Measurements from ENCODE around the gene NIPAL3.

Gene NIPAL3

GRCh38 chr1:24415334-24415909, at the start of gene NIPAL3:
NIPAL3 (plus strand) TSS chr1:24415802; CDS start chr1:24419548, 3,746 bp downstream.
- DNase-seq (ENCODE audit: low read depth in 2 of 2) = peak; percentile 94 to 98

GRCh38 chr1:24366707-24367106, 48.9 kb upstream of the NIPAL3 start:
- DNase-seq (ENCODE audit: low read depth in 2 of 2) = no peak

DNA sequence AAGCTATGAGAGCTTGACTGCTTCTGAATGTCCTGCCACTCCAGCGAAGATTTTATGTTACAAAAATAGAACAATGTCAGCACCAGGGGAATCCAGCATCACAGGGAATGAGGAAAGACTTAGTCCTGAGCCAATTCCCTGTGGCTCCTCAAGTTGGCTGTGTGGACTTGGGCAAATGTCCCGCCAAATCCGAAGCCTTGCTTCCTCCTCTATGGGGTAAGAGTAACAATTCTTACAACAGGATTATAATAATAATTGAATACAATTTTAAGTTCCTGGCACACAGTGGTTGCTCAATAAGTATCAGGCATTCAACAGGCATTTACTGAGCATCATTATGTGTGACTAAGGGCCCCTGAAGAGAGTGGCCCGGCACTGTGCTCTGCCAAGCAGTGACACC, 46.4 kb upstream of the NIPAL3 start:
- DNase-seq (ENCODE audit: low read depth in 2 of 2) = no peak

DNA sequence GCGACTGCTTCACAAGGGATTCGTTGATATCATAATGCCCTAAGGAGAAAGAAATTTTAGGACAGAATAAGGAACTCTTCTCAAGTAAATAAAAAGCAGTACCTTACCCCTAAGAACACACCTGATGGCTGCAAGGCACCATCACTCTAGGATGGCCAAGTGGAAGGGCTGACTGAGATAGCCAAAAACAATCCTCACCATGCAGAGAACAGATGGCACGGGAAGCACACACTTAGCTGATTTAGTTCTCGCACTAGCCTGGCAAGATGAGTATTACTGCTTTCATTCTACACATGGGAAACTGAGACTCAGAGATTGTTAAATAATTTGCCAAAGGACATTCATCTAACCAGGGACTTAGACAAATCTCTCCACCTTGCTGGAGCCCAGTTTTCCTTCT, 45.8 kb upstream of the NIPAL3 start:
- DNase-seq (ENCODE audit: low read depth in 2 of 2) = no peak

DNA sequence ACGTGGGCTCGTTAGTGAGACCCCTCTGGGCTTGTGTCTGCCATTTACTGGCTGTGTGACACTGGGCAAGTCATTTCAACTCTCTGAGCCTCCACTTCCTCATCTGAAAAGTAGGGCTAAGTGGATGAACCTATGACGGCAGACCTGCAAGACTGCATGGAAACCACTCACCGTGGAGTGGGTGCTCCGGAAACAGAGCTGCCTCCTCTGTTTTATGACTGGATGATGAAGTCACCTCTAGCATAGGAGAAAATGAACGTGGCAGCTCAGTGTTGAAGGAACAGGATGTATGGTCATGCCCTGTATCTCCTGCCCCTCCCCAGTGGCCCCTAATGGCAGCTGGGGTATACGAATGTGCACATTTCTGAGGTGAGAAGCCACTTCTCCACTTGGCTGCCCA, 42.6 kb upstream of the NIPAL3 start:
- no peak for DNase-seq (ENCODE audit: low read depth in 2 of 2)

GRCh38 chr1:24373710-24374109, 41.9 kb upstream of the NIPAL3 start:
- DNase-seq (ENCODE audit: low read depth in 2 of 2) = no peak

DNA sequence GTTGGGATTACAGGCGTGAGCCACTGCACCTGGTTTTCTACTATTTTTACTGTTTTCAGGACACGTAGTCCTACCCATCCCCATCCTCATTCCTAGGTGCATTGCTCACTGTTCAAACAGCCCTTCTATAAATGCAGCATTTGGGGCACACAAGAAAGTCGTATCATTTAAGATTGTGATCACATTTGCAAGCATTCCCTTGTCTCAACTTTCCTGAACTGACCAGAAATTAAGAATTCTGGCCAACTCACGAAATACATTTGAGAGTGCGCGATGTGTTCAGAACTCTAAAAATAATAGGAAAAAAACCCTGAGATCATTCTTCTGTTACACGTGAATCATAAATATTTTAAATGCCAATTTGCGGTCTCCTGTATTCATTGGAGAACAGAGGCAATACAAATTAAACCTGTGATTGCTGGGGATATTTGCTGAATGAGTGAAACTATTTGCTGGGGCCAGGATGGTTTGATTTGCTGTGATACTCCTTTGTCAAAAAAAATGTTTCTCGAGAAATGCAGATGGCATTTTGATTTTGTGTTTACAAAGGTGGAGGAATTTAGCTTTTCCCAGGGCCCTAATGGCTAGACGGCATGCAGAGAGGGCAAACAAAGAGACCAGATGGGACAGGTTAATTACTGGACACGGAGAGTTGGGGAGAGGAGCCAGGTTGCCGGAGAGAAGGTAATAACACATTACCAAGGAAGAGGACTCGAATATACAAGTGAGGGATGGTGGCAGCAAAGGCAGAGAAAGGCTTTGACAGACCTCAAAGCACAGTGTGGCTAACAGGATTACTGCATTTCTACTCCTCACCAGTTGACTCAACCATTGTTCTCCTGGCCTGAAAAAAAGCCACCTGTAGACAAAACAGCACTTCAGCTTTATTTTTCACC, 40.5 kb upstream of the NIPAL3 start:
- DNase-seq (ENCODE audit: low read depth in 2 of 2) = no peak

DNA sequence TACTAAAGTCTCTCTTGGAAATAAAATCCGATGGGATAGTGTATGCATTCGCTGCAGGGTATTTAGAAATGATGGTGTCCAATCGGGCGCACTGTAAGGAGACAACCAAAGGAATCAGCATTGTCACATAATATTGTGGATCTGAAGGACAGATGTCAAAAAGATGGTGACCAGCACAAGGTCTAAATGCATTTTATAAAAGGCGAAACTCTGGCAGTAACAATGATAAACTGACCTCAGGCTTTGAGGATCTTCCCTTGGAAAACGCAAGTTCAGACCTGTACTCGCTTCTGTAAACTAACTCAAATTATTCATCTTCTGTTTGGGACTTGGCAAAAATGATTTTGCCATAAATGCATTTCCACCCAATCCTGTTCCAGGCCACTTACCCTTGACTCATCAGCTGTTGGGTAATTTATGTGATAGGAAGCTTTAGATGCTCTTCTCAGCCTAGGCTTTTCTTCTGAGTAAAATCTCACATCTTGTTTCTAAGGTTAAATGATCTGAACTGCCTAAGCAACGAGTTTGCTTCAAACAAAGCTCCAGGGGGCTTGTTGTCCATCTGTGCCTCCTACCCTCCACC, 35.8 kb upstream of the NIPAL3 start:
- no peak for DNase-seq (ENCODE audit: low read depth in 2 of 2)

- DNase-seq (ENCODE audit: low read depth in 2 of 2) = no peak
These were observed 35.1 kb upstream of the NIPAL3 start for GRCh38 chr1:24380508-24380907.

GRCh38 chr1:24381256-24381655, 34.3 kb upstream of the NIPAL3 start:
- no peak for DNase-seq (ENCODE audit: low read depth in 2 of 2)

DNA sequence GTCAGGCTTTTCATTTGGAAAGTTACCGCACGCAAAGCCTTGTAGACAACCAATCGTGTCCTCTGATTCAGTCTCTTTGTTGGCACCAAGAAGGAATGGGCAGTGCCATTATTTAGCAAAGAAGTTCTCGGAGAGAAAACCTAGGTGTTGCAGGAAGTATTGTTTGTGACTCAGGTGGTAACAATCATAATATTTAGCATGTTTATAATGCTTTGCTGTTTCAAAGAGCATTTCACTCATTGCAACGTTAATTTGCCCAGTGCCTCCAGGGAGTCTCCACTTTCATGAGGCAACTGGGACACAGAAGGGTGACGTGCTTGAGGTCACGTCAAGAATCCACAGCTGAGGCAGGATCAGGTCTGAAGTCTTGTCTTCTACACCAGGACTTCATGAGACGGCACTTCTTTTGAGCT, 33.4 kb upstream of the NIPAL3 start:
- no peak for DNase-seq (ENCODE audit: low read depth in 2 of 2)

DNA sequence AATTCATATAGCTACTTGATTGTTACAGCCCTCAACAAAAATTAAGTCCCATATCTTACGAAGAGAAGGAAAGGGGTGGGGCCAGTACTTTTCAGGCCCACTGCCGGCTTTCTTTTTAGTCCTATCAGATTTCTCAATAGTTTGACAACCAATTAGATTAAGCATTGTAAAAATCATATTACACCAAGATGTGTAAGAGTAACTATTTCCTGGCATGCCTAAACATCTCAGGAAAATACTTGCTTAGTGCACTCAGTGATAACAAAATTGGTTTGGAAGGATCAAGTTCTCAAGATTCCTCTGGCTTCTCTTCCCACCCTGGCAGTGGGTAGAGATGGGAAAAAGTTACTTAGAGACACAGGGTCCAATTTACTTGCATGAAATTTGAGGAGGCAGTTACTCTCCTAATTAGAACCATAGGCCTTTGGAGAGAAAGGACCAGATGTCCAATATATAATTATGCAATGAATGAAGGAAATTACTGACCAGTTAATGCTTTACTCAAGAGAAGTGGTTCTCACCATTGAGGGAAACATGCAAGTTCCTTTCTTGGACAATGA, 32.1 kb upstream of the NIPAL3 start:
- DNase-seq (ENCODE audit: low read depth in 2 of 2) = no peak

DNA sequence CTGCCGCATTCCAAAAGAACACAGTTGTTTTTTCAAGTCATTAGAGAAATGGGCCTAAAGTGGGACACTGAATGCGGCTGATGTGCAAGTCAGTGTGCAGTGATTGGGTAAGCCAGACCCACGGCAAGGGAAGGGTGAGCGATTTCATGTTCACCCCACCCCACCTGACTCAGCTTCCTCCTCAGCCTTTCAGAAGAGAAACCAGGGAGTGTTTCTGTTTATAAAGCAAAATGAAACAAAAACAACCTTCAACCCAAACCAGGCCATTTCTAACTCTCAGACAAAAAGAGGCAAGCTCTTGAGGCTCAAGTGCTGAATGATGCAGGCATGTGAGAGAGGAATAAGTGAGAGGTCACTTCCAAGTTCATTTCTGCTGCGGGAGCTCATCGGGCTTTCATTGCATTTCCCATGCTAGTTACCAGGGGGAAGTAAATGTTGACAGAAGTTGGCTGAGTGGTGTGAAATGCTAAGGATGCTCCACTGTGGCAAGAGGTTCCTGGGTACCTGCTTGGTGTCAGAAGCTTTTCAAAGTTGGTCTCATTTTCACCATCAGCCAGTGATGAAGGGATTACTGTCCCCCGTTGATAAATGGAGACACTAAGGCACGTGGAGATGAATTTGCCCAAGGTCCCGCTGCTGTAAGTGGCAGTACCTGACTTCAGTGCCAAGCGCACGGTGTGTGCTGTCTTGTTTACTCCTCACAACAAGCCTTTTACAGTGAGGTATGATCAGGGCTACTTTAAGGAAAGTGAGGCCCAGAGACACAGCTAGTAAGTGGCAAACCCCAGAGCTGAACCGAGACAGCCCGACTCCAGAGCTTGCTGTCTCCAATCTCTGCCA, 31.1 kb upstream of the NIPAL3 start:
- no peak for DNase-seq (ENCODE audit: low read depth in 2 of 2)

- peak in 1 of 2 donors; percentile 37 for DNase-seq (ENCODE audit: low read depth in 2 of 2)
These were observed 30.3 kb upstream of the NIPAL3 start for GRCh38 chr1:24385160-24385940.

DNA sequence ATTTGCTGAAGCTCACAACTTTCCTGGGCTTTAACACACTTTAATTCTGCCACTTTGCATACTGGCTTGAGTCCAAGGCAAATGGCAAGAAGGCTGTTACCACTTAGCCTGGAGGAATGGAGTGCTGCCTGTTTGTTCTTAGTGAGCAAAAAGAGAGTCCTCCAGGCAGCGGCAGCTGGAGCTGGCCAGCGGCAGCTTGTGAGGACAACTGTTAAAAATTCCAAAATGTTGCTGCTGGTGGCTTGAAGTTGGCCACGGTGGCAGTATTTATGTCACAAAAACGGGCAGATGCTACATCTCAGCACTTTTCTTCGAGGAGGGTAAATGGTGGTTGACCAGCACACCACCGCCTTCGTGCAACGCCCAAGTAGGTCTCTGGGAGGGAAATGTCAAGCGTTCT, 29.4 kb upstream of the NIPAL3 start:
- DNase-seq (ENCODE audit: low read depth in 2 of 2) = no peak

GRCh38 chr1:24386931-24387330, 28.7 kb upstream of the NIPAL3 start:
- DNase-seq (ENCODE audit: low read depth in 2 of 2) = no peak

DNA sequence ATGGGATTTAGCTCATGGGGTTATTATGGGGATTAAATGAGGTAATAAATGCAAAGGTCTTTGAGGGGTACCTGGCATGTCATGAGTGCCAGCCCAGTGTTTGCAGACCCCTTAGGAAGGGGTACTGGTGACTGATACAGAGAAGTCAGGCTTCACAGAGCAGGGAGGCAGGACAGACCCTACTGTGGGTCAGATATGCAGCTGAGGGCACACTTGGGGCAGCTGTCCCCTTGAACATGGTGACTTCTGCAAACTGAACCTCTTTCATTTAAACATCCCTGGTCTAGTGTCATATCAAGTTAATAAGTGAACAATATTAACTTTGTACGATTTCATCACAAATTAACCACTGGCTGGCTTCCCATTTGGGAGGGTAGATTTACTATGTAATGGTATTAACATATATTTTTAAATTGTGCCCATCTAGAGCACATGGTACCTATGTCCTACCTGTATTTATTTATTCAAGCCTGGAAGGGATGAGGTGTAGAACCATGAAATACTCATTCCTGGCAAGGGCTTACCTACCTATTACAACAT, 27.9 kb upstream of the NIPAL3 start:
- DNase-seq (ENCODE audit: low read depth in 2 of 2) = no peak

GRCh38 chr1:24388331-24388885, 27.2 kb upstream of the NIPAL3 start:
- no peak for DNase-seq (ENCODE audit: low read depth in 2 of 2)

DNA sequence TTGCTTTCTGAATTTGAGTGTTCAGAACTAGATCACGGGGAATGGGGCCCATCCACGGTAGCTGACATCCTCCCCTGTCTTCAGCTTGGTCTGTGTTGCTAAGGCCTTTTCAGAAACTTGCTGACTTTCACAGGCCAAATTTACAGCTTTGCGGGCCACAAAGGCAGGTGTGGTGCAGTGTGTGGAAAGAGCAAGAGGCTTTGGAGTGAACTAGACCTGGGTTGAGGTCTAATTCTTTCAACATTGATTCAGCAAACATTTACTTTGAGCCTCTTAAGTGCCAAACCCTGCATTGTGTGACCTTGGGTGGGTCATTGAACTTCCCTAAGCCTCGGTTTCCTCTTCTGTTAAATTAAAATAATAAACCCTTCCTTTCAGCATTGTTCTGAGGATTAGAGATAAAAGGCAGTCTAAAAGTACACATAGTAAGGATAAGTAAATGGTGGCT, 26.3 kb upstream of the NIPAL3 start:
- no peak for DNase-seq (ENCODE audit: low read depth in 2 of 2)
